Non-pigmented ciliary epithelial cell (primary cell): ENCODE results near the gene GAS1.
A peak's percentile ranks its signal among the peaks of the same experiment; 100 is the strongest.

ENCODE experiments used
- DNase-seq: peaks from one replicate; pipeline ENCODE4 v3.0.0-alpha.2; 2010; ENCODE audit warnings: low read depth

The GAS1 gene

DNA sequence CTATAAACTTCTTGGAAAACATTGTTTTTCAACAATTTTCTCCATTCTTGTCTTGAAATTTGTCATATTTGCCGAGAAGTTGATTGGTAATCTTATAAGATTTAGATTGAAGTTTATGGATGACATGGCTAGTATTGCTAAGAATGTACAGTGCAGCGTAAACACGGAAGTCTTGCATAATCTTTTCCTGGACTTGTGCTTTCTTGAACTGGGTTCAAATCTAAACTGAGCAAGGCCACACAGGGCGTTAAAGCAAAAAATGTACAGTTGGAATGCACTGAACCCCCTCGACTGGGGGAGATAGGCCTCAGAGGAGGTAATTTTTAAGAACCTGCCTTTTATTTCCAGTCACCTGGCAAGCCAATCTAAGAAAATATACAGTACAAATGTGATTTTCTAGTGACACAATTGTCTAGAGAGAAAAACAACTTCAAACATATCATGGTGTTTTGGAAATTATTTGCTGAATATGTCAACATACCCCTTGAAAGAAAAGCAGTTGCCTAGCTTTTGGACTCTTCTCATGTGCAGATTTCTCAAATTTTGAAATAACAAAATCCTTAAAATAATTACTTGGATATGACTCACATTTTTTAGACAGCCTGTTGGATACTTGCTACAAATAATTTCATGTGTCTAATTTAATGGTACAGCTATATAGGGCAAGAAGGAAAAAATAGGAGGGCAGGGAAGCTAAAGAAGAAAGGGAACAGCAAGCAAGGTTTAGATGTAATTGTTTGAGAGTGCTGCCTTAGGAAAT is 18.5 kb upstream of the GAS1 start:
- no peak for DNase-seq

DNA sequence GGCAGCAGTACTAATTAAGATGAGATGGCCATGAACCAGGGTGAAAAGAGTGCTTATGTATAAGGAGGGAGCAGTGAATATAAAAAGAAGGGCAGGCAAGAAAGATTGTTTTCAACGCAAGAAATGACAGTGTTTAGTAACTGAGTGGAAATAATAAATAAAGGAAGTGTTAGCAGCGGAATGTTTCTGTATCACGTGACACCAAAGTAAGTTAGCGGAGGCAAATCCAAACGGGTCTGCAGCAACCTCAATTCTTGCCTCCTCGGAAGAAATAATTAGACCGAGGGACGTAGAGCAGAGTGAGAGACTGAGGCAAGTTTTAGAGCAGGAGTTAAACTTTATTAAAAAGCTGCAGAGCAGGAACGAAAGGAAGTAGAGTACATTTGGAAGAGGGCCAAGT is 15.4 kb upstream of the GAS1 start:
- no peak for DNase-seq

DNA sequence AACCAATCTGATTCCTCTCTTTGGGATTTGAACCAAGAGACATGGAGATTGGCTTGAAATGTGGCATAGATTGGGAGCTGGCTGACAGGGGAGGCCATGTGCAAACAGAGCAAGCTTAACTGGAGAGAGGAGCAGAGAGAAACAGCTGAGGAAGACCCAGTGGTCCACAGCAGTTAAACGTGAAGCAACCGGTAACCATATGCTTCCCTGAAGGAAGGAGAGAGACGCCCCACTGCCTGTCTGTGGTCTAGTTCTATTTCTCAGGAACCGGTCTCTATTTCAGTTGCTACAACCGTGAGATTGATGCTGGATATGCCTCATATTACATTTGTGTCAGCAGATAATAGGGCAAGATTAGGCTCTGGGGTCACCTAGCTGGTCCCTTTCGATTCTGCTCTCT is 13.6 kb upstream of the GAS1 start:
- DNase-seq: no peak

DNA sequence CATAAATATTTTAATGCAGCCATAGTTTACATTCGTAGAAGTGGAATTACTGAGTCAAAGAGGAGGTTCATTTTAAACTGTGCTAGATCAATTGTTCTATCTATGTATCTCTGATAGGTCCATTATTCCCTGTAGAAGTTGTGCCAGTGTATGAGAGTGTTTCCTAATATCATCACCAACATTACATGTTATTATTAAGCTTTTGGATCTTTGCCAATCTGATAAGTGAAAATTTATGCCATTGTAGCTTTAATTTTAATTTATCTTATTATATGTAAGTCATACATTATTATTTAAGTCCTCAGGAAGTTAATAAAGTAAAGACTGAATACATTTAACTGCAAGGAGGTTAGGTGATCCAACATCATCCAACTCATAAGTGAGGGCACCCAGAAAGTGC is 10.9 kb upstream of the GAS1 start:
- DNase-seq: no peak

DNA sequence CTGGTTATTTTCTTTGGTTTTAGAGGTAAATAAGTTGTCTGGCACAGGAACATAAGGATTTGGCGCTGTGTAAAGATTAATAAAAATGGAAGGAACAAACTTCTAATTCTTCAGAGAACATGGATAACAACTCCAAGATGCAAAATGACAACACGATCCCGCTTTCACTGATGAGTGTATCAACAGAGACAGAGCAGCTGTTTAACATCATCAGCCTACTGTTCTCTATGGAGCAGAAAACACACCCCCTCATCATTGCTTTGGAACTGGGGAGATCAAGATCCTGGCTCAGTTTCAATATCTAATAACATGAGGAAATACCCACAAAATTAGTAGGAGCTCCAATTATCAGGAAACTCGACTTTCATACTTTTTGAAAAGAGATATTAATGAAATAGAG is 8.3 kb upstream of the GAS1 start:
- no peak for DNase-seq

DNA sequence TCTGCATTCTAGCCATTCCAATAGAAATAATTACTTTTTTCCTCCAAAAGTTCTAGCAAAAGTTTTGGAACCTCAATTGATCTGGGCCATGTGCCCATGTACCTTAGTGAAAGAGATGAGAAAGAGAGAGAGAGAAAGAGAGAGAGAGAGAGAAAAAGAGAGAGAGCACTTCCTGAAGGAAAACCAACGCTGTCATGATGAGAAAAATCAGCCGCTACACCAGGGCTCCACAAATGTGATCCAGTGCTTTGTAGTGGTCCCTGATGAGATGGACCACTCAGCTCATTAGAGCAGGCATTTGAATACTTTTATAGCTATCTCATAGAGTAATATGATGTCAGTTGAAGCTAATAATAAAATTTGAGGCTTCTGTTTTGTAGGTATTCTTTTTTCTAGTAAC is 7.7 kb upstream of the GAS1 start:
- DNase-seq: no peak

DNA sequence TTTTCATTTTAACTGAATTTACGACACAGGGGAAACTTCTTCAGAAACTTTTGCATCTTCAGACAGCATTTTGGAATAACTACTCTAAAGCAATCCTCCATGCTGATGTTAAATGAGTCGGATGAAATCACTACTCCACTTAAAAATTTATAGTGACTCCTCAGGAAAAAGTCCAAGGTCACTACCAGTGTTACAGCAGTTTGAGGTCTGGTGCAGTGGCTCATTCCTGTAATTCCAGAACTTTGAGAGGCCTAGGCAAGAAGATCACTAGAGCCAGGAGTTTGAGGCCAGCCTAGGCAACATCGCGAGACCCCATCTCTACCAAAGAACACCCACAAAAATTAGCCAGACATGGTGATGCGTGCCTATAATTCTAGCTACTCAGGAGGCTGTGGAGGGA is 5.9 kb upstream of the GAS1 start:
- no peak for DNase-seq

DNA sequence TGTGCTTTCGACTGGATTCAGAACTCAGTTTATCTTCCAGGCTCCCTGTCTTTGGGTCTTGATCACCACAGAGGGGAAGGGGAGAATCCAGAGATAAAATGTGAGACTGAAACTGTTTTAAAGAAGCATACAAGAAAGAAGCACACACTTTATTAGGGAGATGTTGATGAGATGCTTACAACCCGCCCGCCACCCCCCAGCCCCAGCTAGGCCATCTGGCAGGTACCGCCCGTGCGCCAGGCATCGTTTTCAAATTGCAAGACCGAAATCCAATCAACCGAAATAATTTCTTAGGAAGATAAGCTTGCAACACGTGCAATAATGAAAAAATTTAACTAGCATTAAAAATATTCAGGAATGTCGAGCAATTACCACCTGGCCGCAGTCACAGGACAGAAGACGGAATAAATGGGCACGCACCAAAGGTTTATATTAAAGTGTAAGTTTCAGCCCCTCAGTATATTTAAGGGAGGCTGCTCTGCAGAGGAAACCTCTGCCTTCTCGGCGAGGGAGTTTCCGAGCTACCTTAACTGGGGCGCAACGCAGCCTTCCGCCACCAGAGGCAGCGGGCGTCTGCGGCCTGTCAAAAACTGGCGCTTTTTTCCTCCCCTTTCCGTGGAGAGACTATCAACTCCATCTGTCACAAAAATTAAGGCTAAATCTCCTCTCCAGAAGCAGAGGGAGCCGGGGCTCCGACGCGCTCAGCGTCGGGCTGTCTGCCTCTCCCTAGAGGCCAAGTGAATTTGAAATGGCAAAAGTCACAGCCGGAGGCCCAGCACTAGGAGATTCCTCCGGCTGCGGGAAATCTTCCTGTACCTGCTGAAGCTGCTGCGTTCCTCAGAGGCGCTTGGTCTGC is 996 bp upstream of the GAS1 start:
- peak; percentile 40 for DNase-seq

DNA sequence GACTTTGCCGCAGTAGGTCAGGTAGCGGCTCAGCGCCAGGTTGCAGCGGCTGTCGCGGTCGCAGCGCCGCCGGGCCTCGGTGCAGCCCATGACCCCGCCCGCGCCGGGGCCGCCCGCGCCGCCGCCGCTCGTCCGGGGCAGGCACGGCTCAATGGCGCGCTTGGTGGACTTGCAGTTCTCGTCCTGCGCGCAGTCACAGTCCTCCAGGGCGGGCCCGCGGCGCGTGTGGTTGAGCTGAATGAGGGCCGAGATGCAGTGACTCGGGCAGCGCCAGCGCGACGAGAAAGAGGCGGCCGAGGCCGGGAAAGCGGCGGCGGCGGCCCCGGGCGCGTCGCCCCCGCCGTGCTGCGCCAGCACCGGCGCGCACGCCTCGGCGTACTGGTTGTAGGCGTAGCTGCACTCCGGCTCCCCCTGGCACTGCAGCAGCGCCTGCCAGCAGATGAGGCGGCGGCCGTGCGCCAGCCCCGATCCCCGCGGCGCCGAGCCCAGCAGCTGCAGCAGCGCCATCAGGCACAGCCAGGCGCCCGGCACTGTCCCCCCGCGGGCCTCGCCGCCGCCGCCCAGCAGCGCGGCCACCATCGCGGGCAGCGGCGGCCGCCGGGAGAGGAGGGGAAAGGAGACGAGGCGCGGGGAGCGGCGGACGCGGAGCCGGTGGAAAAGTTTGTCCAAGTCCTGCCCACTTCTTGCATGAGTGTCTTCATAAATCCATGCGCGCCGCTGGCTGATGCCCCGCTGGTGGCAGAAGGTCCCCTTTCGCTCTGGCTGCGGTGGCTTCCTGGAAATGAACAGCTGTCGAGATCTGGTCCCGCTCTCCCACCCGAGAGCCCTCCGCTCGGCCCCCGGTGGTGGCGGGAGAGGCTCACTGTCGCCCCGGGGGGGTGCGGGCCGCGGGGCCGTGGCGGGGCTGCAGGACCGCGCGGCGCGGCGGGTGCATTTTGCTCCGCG is 833 bp downstream of the GAS1 start:
- DNase-seq: no peak

DNA sequence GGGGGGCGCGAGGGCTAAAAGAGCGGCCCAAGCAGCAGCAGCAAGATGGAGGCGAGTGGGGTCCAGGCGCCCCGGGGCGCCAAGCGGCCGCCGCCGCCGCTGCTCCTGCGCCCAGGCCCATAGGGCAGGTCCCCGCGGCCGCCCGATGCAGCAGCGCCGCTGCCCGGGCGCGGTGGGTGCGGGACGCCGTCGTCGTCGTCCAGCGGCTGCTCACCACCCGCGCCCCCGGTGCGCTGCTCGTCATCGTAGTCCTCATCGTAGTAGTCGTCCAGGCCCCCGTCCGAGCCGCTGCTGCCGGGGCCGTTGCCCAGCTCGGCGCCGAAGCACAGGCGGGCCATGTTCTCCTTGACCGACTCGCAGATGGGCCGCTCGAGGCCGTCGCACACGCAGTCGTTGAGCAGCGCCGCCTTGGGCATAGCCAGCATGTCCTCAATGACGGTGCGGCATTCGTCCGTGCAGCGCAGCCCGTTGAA is 1.5 kb downstream of the GAS1 start:
- no peak for DNase-seq

DNA sequence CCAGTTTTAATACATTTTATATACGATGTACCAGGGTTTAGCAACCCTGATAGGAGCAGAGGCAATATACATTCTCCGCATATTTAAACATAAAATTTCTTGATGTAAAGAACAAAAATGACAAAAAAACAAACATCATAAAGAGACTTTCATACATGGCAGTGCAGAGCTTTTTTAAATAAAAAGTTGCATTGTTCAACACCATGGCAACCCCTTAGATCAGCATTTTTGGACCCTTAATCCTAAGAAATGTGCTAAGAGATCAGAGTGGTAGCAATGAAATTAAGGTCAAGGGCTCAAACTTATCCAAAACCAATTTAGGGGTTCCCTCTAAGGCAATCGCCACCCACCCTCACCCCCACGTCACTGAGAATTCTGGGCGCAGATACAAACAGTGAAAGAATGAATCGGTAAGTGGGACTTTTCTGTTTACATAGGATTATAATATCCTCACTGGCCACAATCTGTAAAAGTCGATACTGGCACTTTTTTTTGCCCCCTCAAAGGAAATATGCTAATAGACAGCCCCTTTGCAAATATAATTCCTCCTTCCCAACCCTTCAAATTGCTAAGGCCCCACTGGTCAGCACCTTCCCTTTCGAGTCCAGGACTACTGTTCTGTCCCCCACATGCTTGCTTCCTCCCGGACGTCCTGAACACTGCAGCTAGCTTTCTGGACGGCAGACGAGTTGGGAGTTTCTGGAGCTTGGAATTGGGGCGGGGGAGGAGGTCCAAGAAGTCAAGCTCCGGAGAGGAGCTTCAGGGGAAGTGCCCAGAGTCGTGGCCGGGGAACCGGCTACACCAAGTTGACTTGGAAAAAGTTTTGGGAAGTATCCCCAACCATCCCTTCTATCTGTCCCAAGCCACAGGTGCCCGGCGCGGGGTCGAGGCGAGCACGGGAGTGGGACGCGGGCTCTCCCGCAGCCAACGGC is 2.2 kb downstream of the GAS1 start:
- no peak for DNase-seq

DNA sequence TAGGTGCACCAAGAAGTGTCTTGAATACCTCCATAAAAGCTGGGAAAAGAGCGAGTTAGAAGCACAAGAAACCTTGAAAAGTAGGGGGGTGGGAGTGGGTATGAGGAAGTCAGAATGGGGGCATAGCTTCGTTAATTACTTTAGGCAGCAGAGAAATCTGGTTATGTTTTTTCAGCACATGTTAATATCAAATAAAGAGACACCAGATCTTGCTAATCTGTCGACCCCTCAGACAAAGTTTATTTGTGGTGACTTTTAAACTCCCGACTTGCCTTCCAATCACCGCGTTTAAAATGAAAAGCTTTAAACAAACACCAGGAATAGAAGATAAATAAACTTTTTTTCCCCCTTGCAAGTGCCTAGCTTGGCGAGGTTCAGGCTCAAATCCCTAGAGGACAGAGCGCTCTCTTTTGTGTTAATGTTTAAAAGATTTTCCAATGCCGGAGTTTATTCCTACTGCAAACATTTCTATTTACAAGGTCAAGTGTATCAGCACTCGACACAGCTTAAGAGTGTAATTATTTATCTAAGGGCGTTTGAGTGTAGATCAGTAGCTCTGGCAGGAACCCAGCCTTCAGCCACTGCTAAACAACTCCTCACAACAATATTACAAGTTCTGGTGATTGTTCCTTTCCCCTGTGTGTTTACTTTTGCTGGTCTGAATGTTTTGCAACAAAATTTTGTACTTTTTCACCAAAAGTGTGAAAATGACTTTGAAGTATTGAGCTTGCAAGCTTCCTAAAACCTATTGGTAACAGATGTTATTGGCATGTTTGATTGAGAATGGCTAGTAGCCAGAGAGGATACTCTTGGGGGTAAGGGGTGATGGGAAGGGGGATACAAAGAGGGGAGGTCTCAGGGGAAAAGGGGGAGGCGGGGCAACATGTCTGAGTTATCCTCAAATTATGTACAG is 3.8 kb downstream of the GAS1 start:
- DNase-seq: no peak

DNA sequence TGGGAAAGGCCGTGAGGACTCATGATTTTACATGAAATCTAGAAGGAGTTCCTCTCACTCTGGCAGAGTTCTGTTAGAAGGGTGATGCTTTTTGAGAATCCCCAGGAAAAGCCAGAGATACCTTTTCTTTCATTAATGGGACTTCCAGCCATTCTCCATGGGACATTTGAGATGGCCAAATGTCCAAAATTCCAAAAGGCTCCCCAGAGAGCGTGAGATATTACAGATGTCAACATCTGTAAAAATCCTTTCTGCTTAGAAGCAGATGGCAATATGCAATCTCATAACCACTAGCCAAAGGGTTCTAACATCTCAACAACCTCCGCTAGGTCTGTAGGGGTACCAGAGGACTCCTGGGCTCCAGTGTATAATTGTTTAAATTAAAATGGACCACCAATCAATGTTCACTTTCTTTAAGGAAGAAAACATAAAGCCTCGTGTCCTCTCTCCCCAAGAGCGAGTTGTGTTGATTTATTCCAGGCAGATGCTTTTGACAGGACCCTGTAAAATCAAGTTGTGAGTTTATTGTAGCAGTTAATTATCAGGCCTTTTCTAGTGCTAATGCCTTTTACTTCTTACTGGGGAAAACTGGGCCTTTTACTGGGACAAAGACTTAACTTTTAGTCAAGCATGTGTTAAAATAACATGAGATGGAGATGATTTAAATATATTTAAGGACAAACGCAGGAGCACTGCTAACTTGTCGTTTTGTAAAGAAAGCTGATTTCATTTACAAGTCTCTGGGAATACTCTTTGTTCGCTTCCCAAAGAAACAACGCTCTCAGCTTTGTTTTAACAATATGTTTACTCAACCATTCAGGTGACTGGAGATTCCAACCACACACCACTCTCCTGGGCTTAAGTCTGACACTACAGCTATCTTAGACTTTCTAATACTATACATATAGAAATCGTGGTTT is 4.8 kb downstream of the GAS1 start:
- DNase-seq: no peak

DNA sequence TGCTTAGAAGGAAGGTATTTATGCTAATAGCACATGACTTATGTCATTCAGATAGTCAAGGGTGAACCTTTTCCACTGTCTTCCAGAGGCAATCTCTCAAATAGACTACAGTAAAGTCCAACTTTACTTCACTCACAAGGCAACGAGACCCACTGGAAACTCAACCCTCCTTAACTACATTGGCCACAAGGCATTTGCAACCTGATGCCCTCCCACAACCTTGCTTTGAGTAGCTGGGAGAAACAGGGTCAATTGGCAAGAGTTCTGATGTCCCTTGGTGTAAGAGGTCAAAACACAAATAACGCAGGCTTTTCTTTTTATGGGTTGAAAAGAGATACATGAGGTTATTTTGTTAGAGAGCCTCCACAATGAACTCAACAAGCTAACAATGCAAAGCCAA is 6.1 kb downstream of the GAS1 start:
- DNase-seq: no peak

DNA sequence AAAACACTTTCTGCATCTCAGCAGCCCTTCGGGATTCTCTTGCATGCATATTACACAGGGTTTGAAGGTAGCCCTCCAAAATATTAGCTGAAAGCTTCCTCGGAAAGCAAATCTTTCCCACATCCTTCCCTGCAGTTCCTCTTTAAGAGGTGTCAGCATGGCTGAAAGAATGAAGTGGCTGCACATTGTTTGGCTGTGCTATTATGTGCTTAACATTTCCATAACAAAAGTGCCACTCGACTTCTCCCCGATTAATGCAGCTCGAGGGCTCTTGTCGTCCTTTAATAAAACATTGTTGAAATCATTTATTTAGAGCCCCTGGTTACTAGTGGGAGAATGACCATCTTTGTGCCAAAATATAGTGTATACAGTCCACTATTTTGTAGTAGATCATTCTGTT is 6.5 kb downstream of the GAS1 start:
- no peak for DNase-seq

DNA sequence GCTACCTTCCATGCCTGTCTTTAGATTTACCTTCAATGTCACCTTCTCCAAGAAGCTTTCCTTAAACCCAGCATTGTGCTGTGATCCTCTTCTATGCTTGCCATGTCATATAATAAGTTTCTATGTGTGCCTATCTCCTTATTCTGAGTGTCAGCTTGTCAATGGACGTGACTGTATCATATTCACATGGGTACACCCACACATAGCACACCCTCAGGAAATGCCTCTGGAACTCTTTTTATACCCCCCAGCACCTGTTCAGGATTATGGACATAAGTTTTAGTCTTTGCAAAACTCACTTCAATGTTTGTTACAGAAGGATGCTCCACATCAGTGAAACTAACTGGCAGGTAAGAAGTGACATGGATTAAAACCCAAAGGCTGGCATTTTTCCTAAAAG is 7.4 kb downstream of the GAS1 start:
- no peak for DNase-seq

DNA sequence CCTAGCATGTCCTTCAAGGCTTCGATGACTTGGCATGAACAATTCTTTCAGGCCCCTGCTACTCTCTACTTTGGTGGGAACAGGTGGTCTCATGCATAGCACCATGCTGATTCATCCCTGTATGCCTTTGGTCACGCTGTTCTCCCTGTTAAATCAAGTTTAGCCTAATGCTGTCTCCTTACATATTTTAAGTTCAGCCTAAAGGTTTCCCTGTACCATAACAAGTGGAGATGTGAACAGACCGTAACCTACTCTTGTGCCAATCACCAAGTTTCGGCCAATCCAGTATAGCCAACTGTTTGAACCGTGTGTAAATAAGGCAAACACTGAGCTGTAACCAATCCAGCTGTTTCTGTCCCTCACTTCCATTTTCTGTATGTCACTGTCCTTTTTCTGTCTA is 8.0 kb downstream of the GAS1 start:
- DNase-seq: no peak

DNA sequence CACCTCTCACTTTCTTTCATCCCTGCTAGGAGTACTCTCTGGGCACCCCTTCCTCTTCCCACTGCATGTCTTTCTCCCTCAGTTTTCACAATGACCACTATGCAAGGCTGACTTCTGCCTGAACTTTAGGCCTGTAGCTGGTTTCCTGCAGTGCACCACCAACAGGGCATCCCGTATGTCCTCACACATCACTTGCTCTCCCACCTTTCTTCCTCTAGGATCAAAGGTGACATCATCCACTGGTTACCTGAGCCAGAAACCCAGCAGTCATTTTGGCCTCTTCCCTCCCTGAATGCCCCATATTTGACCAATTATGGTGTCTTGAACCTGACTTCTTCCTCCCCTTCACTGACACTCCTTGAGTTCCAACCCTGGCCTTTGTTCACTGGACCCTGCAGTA is 8.5 kb downstream of the GAS1 start:
- no peak for DNase-seq

DNA sequence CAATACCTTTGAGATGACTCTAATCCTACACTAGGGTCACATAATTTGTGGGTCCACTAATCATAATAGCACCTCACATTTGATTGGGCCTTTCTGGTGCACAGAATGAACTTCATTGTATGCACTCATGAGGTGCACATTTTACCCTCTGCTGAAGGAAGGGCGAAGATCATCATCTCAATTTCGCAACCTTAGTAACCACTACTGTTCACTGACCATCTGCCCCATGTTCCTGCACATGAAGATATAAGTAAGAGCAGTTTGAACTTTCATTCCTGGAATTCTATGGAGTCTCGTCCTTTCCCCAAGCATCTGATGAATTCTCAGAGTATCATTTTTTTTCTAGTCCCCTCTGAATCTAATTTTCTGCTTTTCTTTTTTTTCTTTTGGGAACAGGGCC is 21.2 kb downstream of the GAS1 start:
- DNase-seq: no peak
